OCI-LY7 (cell line): ENCODE results near the gene SHROOM3. TPM values are rescaled to one million over a fixed set of nuclear protein-coding genes. Genes with fewer than 3 reads are reported as not detected.

Source experiments
- BruUV-seq: library from RNA; stranded (reverse); fragments of 400-500 nt; replicated peaks from 2 replicates; lab custom pipeline; 2021; lab: Mats Ljungman, UMichigan
- CTCF ChIA-PET: fragments of 300-600 bp; sonication (Branson Sonifier 250); formaldehyde crosslinking; loops from one replicate; lab custom pipeline; 2022; ENCODE audit warnings: antibody characterized with exemption; ENCODE audit not compliant: unreplicated experiment; lab: Charles Lee
- POLR2A ChIA-PET: fragments of 300-600 bp; sonication (Branson Sonifier 250); formaldehyde crosslinking; loops from one replicate; lab custom pipeline; 2022; ENCODE audit warnings: antibody characterized with exemption; lab: Charles Lee
- DNase-seq: peaks from one replicate; pipeline ENCODE4 v3.0.0-alpha.2; 2015; ENCODE audit warnings: low spot score
- H2AFZ ChIP-seq: fragments of 200-600 bp; sonication (generic), shearing (Covaris generic); 2 replicates; pipeline ENCODE4 v1.6.1; 2014; ENCODE audit warnings: mild to moderate bottlenecking, antibody characterized with exemption, low read length, moderate library complexity
- H3K27ac ChIP-seq: fragments of 200-600 bp; sonication (generic); 2 replicates; pipeline ENCODE4 v1.5.1; 2014; ENCODE audit warnings: mixed run types, low read depth, mild to moderate bottlenecking, moderate library complexity, low read length, inconsistent platforms; ENCODE audit not compliant: poor library complexity, severe bottlenecking
- H3K36me3 ChIP-seq: fragments of 200-600 bp; sonication (generic); 2 replicates; pipeline ENCODE4 v1.6.1; 2014; ENCODE audit warnings: mild to moderate bottlenecking, antibody characterized with exemption, low read length, moderate library complexity, mixed read lengths; ENCODE audit not compliant: insufficient read depth
- H3K4me1 ChIP-seq: fragments of 200-600 bp; sonication (generic); 2 replicates; pipeline ENCODE4 v1.5.1; 2014; ENCODE audit warnings: mild to moderate bottlenecking, low read length; ENCODE audit not compliant: insufficient read depth, poor library complexity, severe bottlenecking
- H3K4me2 ChIP-seq: fragments of 200-600 bp; sonication (generic); 2 replicates; pipeline ENCODE4 v1.6.1; 2014; ENCODE audit warnings: mild to moderate bottlenecking, low read length
- H3K4me3 ChIP-seq: fragments of 200-600 bp; sonication (generic); 2 replicates; pipeline ENCODE4 v1.5.1; 2014; ENCODE audit warnings: mild to moderate bottlenecking, low read depth, low read length; ENCODE audit not compliant: poor library complexity, severe bottlenecking
- H3K79me2 ChIP-seq: fragments of 200-600 bp; sonication (generic); 2 replicates; pipeline ENCODE4 v1.6.1; 2016; ENCODE audit warnings: low read depth, mild to moderate bottlenecking, low read length, moderate library complexity, mixed read lengths; ENCODE audit not compliant: insufficient read depth
- H3K9me2 ChIP-seq: fragments of 200-600 bp; sonication (generic); 2 replicates; pipeline ENCODE4 v1.6.1; 2016; ENCODE audit warnings: mild to moderate bottlenecking, low read length, mixed read lengths; ENCODE audit not compliant: insufficient read depth
- H3K9me3 ChIP-seq: fragments of 200-600 bp; sonication (generic); 2 replicates; pipeline ENCODE4 v1.6.1; 2014; ENCODE audit warnings: mild to moderate bottlenecking, mixed run types, low read length, mixed read lengths
- H4K20me1 ChIP-seq: fragments of 200-600 bp; sonication (generic); 2 replicates; pipeline ENCODE4 v1.6.1; 2014; ENCODE audit warnings: mild to moderate bottlenecking, antibody characterized with exemption, low read length, moderate library complexity, mixed read lengths; ENCODE audit not compliant: insufficient read depth
- EZH2phosphoT487 ChIP-seq: fragments of 200-600 bp; sonication (generic); IDR thresholded peaks from 2 replicates; pipeline ENCODE4 v1.6.1; 2018; ENCODE audit warnings: low read depth, borderline replicate concordance, mild to moderate bottlenecking, mixed run types, antibody characterized with exemption, low read length, moderate library complexity, mixed read lengths
- intact Hi-C: fragments of 100-400 bp; cut with micrococcal nuclease; formaldehyde crosslinking; loops from one replicate; pipeline ENCODE4 v1.10.0; 2022; ENCODE audit not compliant: unreplicated experiment
- total RNA-seq, 2 experiments: library from RNA; depleted of rRNA in 1 of 2; stranded (reverse); fragments of >200 nt in 1 of 2; shearing (Covaris generic) in 1 of 2; gene quantifications; 2 replicates each; pipeline ENCODE4 v1.2.3, GENCODE V29; 2014 to 2022
- TF ChIP-seq, protein P1 (sequence below): fragments of 200-600 bp; sonication (generic); conservative IDR thresholded peaks from 2 replicates; pipeline ENCODE4 v1.5.1; 2014; ENCODE audit warnings: mild to moderate bottlenecking, antibody characterized with exemption, low read length, moderate library complexity, mixed read lengths

SHROOM3 gene
- total RNA-seq, 2 experiments from 2014 or later: not detected

DNA sequence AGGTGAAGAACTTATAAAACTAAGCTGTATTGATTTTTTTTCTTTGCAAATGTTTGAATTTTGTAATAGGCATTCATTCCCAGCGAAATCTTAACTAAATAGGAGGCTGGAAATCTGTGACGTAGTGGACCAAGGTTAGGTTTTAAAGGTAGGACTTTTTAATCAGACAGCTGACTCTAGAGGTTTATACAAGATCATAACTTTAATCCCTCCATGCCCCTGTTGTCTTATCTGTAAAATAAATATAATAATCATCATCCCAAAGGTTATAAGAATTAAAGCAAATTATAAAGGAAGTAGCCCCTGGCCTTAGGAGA is 101.3 kb downstream of the SHROOM3 start:
- H3K36me3 ChIP-seq: no peaks in the 10 kb centered on the region
- no TSS peak for BruUV-seq
- intact Hi-C loops: no loop called here
- no peaks in the 10 kb centered on the region for H3K9me2 ChIP-seq
- no peak overlapping the region for H3K4me2 ChIP-seq
- POLR2A ChIA-PET: no interaction called here
- CTCF ChIA-PET: no interaction called here
- no peaks in the 10 kb centered on the region for H4K20me1 ChIP-seq
- no peaks in the 10 kb centered on the region for H3K79me2 ChIP-seq
- TF ChIP-seq, protein P1, sequence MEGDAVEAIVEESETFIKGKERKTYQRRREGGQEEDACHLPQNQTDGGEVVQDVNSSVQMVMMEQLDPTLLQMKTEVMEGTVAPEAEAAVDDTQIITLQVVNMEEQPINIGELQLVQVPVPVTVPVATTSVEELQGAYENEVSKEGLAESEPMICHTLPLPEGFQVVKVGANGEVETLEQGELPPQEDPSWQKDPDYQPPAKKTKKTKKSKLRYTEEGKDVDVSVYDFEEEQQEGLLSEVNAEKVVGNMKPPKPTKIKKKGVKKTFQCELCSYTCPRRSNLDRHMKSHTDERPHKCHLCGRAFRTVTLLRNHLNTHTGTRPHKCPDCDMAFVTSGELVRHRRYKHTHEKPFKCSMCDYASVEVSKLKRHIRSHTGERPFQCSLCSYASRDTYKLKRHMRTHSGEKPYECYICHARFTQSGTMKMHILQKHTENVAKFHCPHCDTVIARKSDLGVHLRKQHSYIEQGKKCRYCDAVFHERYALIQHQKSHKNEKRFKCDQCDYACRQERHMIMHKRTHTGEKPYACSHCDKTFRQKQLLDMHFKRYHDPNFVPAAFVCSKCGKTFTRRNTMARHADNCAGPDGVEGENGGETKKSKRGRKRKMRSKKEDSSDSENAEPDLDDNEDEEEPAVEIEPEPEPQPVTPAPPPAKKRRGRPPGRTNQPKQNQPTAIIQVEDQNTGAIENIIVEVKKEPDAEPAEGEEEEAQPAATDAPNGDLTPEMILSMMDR: no peak
- TF ChIP-seq EZH2phosphoT487: no peak
- H3K4me3 ChIP-seq: no peak overlapping the region
- no peaks in the 10 kb centered on the region for H3K4me1 ChIP-seq
- H3K27ac ChIP-seq: no peak overlapping the region
- DNase-seq: no peak
- H3K9me3 ChIP-seq: no peaks in the 10 kb centered on the region
- no peak overlapping the region for H2AFZ ChIP-seq

DNA sequence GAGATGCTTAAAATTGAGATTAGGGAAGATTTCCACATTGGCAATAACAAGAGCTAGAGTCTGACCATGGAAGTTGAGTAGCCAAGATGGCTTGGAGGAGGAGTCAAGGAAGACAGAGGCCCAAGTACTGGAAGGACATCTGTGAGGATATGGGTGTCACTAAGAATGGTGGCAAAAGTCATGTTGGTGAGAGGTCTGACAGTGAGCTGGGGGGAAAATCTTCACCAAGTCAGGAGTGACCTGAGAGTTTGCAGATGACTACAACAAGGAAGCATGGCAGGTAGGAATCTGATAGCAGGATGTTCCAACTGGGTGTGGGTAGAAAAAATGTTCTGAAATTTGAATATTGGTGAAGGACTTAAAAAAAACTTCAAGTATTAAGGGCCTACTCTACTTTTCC is 103.3 kb downstream of the SHROOM3 start:
- intact Hi-C loops: no loop called here
- no peak overlapping the region for H3K4me2 ChIP-seq
- no peaks in the 10 kb centered on the region for H3K9me2 ChIP-seq
- no peaks in the 10 kb centered on the region for H4K20me1 ChIP-seq
- no peak for DNase-seq
- BruUV-seq: no TSS peak
- H2AFZ ChIP-seq: no peak overlapping the region
- H3K36me3 ChIP-seq: no peaks in the 10 kb centered on the region
- no peak overlapping the region for H3K27ac ChIP-seq
- no peaks in the 10 kb centered on the region for H3K4me1 ChIP-seq
- H3K4me3 ChIP-seq: no peak overlapping the region
- no peaks in the 10 kb centered on the region for H3K9me3 ChIP-seq
- CTCF ChIA-PET: no interaction called here
- POLR2A ChIA-PET: no interaction called here
- TF ChIP-seq, protein P1: no peak
- no peaks in the 10 kb centered on the region for H3K79me2 ChIP-seq

DNA sequence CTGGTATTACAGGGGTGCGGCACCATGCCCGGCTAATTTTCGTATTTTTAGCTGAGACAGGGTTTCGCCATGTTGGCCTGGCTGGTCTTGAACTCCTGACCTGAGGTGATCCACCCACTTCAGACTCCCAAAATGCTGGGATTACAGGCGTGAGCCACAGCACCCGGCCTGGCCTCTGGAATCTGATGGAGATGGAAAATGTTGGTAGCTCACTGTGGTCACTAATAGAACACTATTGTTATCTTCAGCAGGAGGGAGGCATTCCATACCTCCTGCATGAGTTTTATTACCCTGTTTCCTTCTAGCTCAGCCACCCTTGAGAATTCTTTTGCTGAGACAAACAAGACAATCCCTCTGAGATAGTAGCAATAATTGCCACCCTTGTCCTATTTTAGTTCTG is 105.0 kb downstream of the SHROOM3 start:
- Histone ChIP-seq H3K9me3 (no peaks in the 10 kb centered on the region), H3K9me2 (no peaks in the 10 kb centered on the region), H3K4me2 (no peak overlapping the region), H3K36me3 (no peaks in the 10 kb centered on the region), H4K20me1 (no peaks in the 10 kb centered on the region), H3K4me3 (no peak overlapping the region), H3K27ac (no peak overlapping the region), H3K79me2 (no peaks in the 10 kb centered on the region), H3K4me1 (no peaks in the 10 kb centered on the region), H2AFZ (no peak overlapping the region)
- BruUV-seq: no TSS peak
- ChIA-PET POLR2A (interaction anchor here (1.5 kb wide), 1 partner anchor 12 kb away, joined by 4 read pairs; no protein-coding TSS in a partner anchor), CTCF (no interaction called here)
- intact Hi-C loops: no loop called here
- no peak for DNase-seq
- no peak for TF ChIP-seq EZH2phosphoT487
- TF ChIP-seq, protein P1: no peak
